HG02588 (cell line): Measurements from ENCODE around the gene NDUFA1.
"Not testable (repeated sequence)": the region's sequence is repeated elsewhere in the genome, so short reads cannot be mapped to it uniquely, and the experiment has no call there.

Experiments used
- ATAC-seq: cut with Tn5 transposase; IDR thresholded peaks from one replicate; pipeline ENCODE4 v1.9.1; 2021; ENCODE audit warnings: mild to moderate bottlenecking, moderate library complexity; ENCODE audit not compliant: unreplicated experiment

NDUFA1 gene

DNA sequence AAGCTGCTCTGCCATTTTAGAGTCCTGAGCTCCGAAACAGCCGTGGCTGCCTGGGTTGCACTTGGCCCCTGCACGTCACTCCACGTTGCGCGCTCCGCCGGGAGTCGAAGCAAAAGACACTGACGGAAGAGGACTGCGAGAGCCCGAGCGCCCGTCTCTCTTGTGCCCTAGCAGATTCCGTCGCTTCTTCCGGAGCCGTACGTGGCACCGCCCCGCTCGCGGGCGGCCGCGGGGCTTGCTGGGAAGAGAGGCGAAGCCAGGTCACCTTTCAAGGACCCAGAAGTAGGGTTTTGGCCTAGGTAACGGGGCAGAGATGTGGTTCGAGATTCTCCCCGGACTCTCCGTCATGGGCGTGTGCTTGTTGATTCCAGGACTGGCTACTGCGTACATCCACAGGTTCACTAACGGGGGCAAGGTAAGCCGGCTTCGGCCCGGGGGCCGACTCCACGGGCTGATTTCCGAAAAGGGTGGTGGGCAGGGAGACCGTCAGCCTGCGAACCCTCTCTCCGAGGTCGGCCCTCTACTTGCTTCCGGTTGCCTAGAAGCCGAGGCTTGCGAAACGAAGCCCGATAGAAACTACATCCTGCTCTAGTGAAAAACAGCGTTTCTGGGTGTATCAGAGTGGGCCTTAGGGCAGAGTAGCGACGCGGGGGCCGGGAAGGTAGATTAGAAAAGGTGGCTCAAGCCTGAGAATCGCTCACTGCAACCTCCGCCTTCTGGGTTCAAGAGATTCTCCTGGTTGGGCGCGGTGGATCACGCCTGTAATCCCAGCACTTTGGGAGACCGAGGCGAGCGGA is at the start of gene NDUFA1, which contains the start of gene RNF113A:
Gene NDUFA1, plus strand, starts transcription at position 234 of the 797 bp plus-strand sequence. Its CDS starts 80 bp downstream, at position 314.
Gene RNF113A, minus strand, starts transcription at position 135 of the 797 bp plus-strand sequence. Its CDS starts 120 bp downstream, at position 15.
- ATAC-seq = peak; percentile 90

DNA sequence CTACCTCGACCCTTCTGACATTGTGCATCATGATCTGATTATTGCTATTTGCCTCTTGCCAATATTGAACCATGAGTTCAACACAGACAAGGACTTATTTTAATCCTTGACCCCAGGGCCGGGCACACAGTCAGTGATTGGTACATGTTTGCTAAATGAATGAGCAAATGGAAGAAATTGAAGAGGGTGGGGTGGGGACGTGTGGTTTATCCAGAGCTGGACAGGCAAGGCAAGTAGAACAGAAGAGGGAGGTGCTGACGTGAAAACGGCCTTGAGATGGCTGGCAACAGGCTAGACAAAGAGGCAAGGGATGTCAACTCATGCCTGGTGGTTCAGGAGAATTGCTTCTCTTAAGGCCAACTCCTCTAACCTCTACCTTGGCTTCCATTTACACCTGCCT is 47.4 kb upstream of the NDUFA1 start:
- ATAC-seq = not testable (repeated sequence)

DNA sequence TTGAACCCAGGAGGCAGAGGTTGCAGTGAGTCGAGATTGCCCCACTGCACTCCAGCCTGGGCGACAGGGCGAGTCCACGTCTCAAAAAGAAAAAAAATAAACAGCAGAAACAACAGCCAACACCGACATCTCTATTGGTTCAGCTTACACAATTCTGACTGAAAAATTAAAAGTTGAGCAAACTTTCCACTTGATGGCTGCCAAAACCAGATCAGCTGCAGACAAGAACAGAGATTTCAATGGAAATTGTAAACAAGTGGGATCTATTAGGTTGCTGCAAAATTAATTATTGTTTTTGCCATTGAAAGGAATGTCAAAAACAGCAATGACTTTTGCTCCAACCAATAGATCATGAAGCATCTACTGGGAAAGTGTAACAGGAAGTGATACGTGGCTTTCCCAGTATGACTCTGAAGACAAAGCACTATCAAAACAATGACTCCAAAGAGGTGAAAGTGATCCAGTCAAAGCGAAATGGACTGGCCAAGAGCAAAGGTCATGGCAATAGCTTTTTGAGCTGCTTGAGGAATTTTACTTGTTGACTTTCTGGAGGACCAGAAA is 45.2 kb upstream of the NDUFA1 start:
- no peak for ATAC-seq

DNA sequence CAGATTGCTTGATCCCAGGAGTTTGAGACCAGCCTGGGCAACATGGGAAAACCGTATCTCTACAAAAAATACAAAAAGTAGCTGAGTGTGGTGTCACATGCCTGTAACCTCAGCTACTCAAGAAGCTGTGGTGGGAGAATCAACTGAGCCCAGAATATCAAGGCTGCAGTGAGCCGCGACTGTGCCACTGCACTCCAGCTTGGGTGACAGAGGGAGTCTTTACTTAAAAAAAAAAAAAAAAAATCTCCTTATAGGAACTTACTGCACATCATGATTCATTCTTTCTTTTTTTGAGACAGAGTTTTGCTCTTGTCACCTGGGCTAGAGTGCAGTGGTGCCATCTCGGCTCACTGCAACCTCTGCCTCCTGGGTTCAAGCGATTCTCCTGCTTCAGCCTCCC is 43.2 kb upstream of the NDUFA1 start:
- no peak for ATAC-seq

DNA sequence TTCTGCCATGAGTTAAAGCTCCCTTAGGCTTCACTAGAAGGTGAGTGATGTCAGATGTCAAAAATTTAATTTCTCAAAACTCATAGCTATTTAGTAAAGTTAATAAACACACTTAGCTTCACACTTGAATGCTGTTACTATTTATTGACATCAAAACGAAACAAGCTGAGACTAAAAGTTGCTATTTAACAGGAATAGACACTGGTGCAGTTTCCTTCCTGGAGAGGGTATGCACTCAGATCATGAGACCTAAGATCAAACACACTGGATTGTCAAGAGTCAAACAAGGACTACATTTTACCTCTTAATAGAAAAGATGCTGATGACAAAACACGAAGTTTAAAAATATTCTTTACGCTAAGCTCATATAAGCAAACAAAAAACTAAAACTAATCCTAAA is 37.7 kb upstream of the NDUFA1 start:
- ATAC-seq = no peak

DNA sequence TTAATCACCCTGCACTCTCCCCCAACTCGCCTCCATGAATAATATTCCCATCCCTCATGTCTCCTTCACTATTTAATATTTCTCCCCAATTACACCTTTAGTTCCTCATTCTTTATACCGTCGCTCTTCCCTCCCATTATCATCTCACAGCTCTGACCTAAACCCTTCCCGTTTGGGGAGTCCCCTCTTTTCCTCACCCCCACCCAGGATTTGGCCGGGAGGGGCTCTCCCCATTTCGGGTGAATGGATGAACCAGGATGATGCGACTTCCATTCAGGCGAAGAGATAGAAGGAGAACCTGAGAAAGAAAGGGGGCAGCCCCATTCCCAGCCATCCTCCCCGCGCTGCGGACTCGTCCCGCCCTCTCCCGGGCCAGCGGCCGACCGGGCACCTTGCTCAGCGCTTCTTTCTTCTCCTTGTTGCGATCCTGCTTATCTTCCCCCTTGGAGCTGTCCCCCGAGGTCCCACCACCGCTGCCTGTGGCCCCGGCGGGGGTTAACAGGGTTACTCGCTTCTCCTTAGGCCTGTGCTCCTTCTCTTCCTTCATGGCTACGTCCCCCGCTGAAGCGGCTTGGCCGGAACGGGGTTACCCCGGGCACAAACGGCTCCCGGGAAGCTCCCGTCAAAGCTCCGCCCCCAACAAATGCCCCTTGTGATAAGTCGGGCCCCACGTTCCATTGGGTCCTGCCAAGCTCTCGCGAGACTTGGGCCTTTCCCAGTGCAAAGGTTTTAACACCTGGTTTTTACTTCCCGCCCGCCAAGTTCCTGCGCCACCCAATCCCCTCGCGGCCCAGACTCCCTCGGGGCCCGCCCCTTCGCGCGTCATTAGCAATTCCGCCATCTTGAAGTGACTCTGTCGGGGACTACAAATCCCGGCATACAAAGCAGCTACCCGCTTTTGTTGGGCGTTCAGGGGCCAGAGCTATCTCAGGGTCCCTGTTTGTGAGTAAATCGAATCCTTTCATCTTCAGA is 19.0 kb upstream of the NDUFA1 start, which contains the start of gene UPF3B:
Gene UPF3B, minus strand, starts transcription at position 582 of the 972 bp plus-strand sequence. Its CDS starts 35 bp downstream, at position 547.
- peak; percentile 96 for ATAC-seq

DNA sequence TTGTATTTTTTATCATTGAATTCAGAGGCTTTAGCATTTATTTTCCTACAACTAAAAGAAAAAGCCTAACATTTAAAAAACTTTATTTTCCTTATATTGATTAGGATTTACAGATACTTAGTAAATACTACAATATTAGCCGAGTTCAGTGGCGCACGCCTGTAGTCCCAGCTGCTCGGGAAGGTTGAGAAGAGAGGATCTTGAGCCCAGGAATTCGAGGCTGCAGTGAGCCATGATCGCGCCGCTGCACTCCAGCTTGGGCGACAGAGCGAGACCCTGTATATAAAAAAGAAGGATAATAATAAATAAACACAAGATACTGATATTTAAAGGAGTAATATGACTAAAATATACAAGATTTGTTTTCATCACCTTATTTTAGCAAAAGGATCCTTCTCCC is 18.2 kb upstream of the NDUFA1 start:
- no peak for ATAC-seq

DNA sequence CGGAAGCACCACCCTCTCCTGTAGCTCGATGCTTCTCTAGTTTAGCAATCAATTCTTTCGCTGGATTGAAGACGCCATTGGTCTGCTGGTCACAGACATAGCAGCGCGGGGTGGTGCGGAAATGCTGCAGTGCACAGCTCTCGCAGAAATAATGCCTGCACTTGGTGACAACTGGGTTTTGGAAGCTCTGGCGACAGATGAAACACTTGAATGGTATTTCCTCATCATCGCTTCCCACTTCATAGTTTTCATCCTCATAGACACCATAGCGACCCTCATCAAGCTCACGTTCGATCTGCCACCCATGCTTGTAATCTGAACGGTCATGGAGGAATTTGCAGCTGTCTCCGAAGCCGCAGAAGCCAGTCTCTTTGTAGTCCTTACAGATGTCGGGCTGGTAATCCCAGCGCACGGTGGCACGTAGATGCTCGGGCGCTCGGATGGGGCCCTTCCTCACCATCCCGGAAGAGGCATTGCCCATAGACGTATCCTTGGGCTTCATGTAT is 953 bp upstream of the NDUFA1 start:
- ATAC-seq = peak; percentile 12

DNA sequence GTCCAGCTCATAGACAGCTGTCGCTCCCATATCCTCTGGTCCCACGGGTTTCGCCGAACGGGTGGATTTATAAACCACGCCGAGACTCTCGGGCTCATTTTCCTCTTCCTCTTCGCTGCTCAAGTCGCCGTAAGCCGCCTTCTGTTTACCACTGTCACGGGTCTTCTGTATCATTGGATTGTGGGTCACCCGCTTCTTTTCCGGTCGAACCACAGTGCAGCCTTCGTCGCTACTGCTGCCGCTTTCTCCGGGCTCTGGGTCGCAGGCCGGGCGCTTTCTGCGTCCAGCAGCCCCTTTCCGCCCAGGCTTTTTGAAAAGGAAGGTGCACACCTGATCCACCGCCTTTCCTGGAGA is 410 bp upstream of the NDUFA1 start:
- peak; percentile 31 for ATAC-seq

DNA sequence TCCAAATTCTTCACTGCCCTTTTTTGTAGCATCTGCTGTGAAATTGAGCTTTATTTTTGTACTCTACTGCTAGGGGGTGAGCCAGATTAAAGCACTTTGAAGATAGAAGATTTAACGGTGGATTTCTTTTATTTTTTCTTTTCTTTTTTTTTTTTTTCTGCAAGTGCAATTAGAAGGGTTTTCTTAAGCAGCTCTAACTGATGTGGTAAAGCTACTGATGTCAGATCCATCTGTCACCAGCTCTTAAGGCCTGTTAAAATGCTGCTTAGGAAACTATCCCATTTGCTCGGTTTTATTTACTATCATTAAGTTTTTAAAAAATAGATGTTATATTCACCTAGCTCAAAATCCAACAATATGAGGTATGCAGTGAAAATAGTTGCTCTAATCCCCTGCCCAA is 7.1 kb downstream of the NDUFA1 start:
- no peak for ATAC-seq

DNA sequence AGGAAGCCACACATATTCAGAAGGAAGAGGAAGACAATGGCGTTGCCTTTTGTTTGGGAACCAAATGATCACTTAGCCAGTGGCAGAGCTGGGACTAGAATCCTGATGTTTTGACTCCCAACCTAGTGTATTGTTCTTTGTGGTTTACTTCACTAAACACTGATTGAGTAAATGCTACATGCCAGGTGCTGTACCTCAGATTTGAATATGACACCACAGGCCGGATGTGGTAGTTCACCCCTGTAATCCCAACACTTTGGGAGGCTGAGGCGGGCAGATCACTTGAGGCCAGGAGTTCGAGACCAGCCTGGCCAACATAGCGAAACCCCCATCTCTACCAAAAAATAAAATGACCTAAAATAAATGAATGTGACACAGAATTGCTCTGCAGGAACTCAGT is 8.4 kb downstream of the NDUFA1 start:
- ATAC-seq = no peak

DNA sequence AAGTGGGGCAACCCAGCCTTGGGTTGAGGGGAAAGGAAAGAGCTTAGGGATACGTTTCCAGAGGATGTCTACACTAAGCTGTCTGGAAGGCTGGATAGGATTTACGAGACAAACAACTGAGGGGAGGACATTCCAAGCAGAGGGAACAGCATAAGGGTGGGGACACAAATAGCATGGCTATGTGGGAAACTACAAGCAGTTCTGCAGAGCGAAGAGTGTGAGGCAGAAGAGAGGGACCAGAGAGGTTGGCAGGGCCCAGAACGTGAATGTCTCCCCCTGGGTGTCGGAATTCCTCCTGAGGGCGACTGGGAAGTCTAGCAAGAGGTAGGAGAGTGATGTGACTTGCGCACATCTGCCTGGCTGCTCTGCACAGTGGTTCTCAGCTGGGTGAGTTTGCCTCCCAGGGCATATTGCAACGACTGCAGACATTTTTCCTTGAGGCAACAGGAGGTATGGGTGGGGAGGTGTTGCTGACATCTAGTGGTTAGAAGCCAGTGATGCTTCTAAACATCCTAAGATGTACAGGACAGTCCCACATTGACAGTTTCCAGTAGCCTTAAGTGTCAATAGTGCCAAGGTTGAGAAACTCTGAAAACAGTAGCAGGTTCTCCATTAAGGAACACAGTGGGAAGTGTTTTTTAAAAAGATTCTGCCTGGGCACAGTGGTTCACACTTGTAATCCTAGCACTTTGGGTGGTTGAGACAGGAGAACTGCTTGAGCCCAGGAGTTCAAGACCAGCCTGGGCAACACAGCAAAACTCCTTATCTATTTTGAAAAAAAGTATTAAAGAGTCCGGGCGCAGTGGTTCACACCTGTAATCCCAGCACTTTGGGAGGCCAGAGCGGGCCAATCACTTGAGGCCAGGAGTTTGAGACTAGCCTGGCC is 9.2 kb downstream of the NDUFA1 start:
- ATAC-seq = peak; percentile 79

DNA sequence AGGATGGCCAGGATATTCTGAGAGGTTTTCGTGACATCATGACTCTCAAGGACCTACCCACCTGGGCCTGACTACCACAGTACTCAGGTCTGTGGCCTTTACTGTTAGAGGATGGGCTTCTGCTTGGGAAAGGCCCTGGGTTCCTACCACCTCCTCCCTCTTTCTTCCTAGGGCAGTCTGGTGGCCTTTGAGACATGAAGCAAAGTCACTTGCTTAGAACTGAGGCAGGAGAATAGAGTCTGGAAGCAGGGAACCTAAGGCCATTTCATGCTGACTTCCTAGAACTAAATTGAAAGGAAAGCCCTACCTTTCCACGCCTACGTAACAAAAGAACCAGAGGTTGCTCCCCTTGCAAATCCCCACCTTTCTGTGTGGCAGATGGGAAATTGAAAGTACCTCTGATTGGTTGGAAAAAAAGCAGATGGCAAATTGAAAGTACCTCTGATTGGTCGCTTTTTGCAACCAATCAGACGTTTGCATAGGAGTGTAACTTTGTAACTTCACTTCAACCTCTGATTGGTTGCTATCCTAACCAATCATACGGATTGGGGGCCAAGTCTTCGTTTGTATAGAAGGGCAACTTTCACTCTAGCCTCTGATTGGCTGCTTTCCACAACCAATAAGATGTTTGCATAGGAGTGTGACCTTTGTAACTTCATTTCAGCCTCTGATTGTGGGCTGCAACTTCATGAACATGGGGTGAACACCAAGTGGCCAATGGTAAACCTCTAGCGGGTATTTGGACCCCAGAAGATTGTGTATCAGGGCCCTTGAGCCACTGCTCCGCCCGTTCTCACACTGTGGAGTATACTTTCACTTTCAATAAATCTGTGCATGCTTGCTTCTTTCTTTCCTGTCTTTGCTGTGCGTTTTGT is 14.2 kb downstream of the NDUFA1 start:
- no peak for ATAC-seq

DNA sequence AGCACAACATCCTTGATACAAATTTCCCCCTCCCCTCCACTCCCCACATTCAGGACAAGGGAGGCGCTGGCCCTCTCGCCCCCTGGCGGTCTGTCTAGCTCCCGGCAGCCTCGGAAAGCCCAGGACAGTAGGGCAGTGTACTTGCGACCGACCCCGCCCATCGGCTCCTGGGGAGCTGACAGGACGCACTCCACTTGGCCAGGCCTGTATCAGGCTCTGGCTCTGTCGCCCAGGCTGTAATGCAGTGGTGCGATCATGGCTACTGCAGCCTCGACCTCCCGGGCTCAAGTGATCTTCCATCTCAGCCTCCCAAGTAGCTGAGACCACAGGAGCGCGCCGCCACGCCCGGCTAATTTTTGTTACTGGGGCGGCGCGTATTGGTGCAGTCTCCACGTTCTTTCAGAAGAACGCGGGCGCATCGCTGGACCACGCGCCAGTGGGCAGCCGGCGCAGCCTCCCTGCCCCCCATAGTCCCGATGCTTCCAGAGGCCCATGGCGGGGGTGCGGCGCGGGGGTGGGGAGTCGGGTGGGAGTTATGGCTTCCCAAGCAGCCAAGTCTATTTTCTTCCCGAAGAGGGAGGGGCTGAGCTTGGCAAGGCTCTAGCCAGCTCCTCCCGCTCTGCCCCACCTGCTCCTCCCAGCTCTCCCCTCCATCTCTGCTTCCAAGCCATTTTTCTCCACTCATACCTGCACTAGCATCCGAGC is 16.2 kb downstream of the NDUFA1 start:
- ATAC-seq = peak; percentile 80

DNA sequence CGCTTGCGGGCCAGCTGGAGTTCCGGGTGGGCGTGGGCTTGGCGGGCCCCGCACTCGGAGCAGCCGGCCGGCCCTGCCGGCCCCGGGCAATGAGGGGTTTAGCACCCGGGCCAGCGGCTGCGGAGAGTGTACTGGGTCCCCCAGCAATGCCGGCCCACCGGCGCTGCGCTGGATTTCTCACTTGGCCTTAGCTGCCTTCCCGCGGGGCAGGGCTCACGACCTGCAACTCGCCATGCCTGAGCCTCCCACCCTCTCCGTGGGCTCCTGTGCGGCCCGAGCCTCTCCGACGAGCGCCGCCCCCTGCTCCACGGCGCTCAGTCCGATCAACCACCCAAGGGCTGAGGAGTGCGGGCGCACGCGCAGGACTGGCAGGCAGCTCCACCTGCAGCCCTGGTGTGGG is 19.0 kb downstream of the NDUFA1 start:
- not testable (repeated sequence) for ATAC-seq

DNA sequence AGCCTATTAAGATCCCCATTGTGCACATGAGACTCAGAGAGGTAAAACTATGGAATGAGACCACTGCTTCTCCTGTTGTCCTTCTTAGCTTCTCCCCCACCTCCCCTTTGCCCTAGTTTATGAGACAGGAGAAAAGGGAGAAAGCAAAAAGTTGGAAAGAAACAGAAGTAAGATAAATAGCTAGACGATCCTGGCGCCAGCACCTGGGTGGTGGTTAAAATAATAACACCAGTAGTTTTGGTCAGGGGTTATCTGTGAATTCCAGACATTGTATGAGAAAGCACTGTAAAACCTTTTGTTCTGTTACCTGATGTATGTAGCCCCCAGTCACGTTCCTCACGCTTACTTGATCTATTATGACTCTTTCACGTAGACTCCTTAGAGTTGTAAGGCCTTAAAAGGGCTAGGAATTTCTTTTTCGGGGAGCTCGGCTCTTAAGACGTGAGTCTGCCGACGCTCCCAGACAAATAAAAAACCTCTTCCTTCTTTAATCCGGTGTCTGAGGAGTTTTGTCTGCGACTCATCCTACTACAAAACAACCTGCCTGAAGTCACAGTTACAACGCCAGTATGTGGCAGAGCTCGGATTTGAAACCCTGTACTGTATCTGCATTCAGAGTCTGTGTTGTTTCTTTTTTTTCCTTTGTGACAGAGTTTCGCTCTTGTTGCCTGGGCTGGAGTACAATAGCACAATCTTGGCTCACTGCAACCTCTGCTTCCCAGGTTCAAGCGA is 20.5 kb downstream of the NDUFA1 start:
- not testable (repeated sequence) for ATAC-seq

DNA sequence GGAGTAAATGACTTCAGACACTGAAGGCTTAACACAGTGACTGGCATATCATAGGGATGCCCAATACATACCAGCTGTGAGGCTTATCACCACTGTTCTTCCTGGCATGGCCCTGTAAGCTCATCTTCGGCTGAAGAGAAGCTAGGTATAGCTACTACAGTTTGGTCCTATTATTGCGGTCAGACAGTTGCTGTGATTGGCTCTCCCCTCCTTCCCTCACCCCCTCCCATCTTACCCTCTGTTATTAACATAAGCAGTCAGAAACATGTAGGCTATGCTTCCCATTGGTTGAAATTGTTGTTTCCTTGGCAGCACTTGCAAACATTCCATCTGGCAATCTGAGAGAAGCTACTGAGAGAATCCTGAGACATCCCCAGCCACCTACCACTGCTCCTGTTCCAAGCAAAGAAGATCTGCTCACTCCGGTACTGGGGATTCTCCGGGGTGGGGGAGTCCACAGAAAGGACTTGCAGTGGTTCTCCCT is 24.3 kb downstream of the NDUFA1 start, which contains the start of gene AKAP14:
Gene AKAP14, plus strand, starts transcription at position 51 of the 484 bp plus-strand sequence. CDS start 7,331 bp downstream, outside the sequence.
- ATAC-seq = no peak
